H9 (cell line): ENCODE measurements around the gene LRRC73. TPM values are rescaled to one million over a fixed set of nuclear protein-coding genes. Genes with fewer than 3 reads are reported as not detected.

Source experiments
- DNase-seq: peaks from one replicate; pipeline ENCODE4 v3.0.0-alpha.2; 2017
- H2AFZ ChIP-seq: one replicate; pipeline ENCODE4 v1.6.1; 2013; ENCODE audit warnings: mild to moderate bottlenecking, low read length, control low read depth, moderate library complexity
- H2AK5ac ChIP-seq: 2 replicates; pipeline ENCODE4 v1.6.1; 2013; ENCODE audit warnings: low read length, control low read depth, mixed read lengths; ENCODE audit not compliant: insufficient read length
- H2BK120ac ChIP-seq: one replicate; pipeline ENCODE4 v1.6.1; 2013; ENCODE audit warnings: low read depth, mild to moderate bottlenecking, low read length, control low read depth, inconsistent platforms; ENCODE audit not compliant: poor library complexity, severe bottlenecking
- H2BK12ac ChIP-seq: 2 replicates; pipeline ENCODE4 v1.6.1; 2013; ENCODE audit warnings: low read length, control low read depth, mixed read lengths, low read depth; ENCODE audit not compliant: insufficient read length
- H2BK15ac ChIP-seq: 2 replicates; pipeline ENCODE4 v1.6.1; 2013; ENCODE audit warnings: low read depth, low read length, control low read depth
- H2BK20ac ChIP-seq: one replicate; pipeline ENCODE4 v1.6.1; 2013; ENCODE audit warnings: low read depth, mild to moderate bottlenecking, low read length, control low read depth, inconsistent platforms; ENCODE audit not compliant: poor library complexity, severe bottlenecking
- H2BK5ac ChIP-seq: 2 replicates; pipeline ENCODE4 v1.6.1; 2013; ENCODE audit warnings: low read length, control low read depth, mixed read lengths; ENCODE audit not compliant: insufficient read length
- H3K14ac ChIP-seq: 2 replicates; pipeline ENCODE4 v1.6.1; 2013; ENCODE audit warnings: low read length, control low read depth; ENCODE audit not compliant: insufficient read depth
- H3K18ac ChIP-seq: 2 replicates; pipeline ENCODE4 v1.6.1; 2013; ENCODE audit warnings: low read depth, mild to moderate bottlenecking, mixed read lengths, low read length, control low read depth; ENCODE audit not compliant: insufficient read length
- H3K23ac ChIP-seq: 2 replicates; pipeline ENCODE4 v1.6.1; 2013; ENCODE audit warnings: low read length, control low read depth, mixed read lengths, low read depth; ENCODE audit not compliant: insufficient read length
- H3K23me2 ChIP-seq: 2 replicates; pipeline ENCODE4 v1.6.1; 2013; ENCODE audit warnings: low read depth, mild to moderate bottlenecking, mixed read lengths, low read length, control low read depth; ENCODE audit not compliant: insufficient read length, poor library complexity, severe bottlenecking
- H3K27ac ChIP-seq: 2 replicates; pipeline ENCODE4 v1.5.1; 2013; ENCODE audit warnings: low read length, control low read depth, mixed read lengths, low read depth; ENCODE audit not compliant: insufficient read length
- H3K27me3 ChIP-seq: 2 replicates; pipeline ENCODE4 v1.6.1; 2013; ENCODE audit warnings: low read length, control low read depth, inconsistent platforms; ENCODE audit not compliant: insufficient read depth
- H3K4ac ChIP-seq: 2 replicates; pipeline ENCODE4 v1.6.1; 2013; ENCODE audit warnings: low read depth, mild to moderate bottlenecking, control low read depth, inconsistent platforms, low read length, moderate library complexity
- H3K4me1 ChIP-seq: 2 replicates; pipeline ENCODE4 v1.6.1; 2013; ENCODE audit warnings: low read length, control low read depth, inconsistent platforms; ENCODE audit not compliant: insufficient read depth
- H3K4me2 ChIP-seq: 2 replicates; pipeline ENCODE4 v1.6.1; 2013; ENCODE audit warnings: low read length, control low read depth, mixed read lengths; ENCODE audit not compliant: insufficient read length, insufficient read depth
- H3K56ac ChIP-seq: 2 replicates; pipeline ENCODE4 v1.6.1; 2013; ENCODE audit warnings: low read depth, mild to moderate bottlenecking, mixed read lengths, low read length, control low read depth; ENCODE audit not compliant: insufficient read length
- H3K79me1 ChIP-seq: 2 replicates; pipeline ENCODE4 v1.6.1; 2013; ENCODE audit warnings: low read depth, mild to moderate bottlenecking, moderate library complexity, low read length, control low read depth, inconsistent platforms; ENCODE audit not compliant: insufficient read depth, poor library complexity, severe bottlenecking
- H3K79me2 ChIP-seq: 2 replicates; pipeline ENCODE4 v1.6.1; 2013; ENCODE audit warnings: low read length, control low read depth, inconsistent platforms; ENCODE audit not compliant: insufficient read depth
- H3K9ac ChIP-seq: 2 replicates; pipeline ENCODE4 v1.6.1; 2013; ENCODE audit warnings: low read length, control low read depth, mixed read lengths; ENCODE audit not compliant: insufficient read length; ENCODE audit errors: extremely low read depth
- H3K9me3 ChIP-seq: one replicate; pipeline ENCODE4 v1.6.1; 2013; ENCODE audit warnings: low read depth, low read length, inconsistent platforms; ENCODE audit not compliant: control insufficient read depth
- H3T11ph ChIP-seq: one replicate; pipeline ENCODE4 v1.6.1; 2013; ENCODE audit warnings: mild to moderate bottlenecking, low read length, control low read depth, inconsistent platforms
- H4K20me1 ChIP-seq: one replicate; pipeline ENCODE4 v1.6.1; 2013; ENCODE audit not compliant: control insufficient read depth, insufficient read length, insufficient read depth
- H4K5ac ChIP-seq: 2 replicates; pipeline ENCODE4 v1.6.1; 2013; ENCODE audit warnings: low read depth, mild to moderate bottlenecking, mixed read lengths, low read length, control low read depth; ENCODE audit not compliant: insufficient read length
- H4K8ac ChIP-seq: replicated peaks from 2 replicates; pipeline ENCODE4 v1.6.1; 2013; ENCODE audit warnings: low read length, control low read depth, mixed read lengths, low read depth; ENCODE audit not compliant: insufficient read length
- H4K91ac ChIP-seq: 2 replicates; pipeline ENCODE4 v1.6.1; 2013; ENCODE audit warnings: low read depth, mild to moderate bottlenecking, moderate library complexity, mixed read lengths, low read length, control low read depth; ENCODE audit not compliant: insufficient read length
- H3K27ac Mint-ChIP-seq, 3 experiments: 2 replicates in 2 of 3; 3 replicates in 1 of 3; pipeline ENCODE4 v1.8.0; 2020 to 2021; ENCODE audit warnings: mixed read lengths in 3 of 3, mild to moderate bottlenecking in 1 of 3, moderate library complexity in 1 of 3
- H3K27me3 Mint-ChIP-seq: 2 replicates; pipeline ENCODE4 v1.8.0; 2021; ENCODE audit warnings: low read depth, mild to moderate bottlenecking, moderate library complexity, mixed read lengths
- H3K36me3 Mint-ChIP-seq, 3 experiments: 2 replicates in 2 of 3; 3 replicates in 1 of 3; pipeline ENCODE4 v1.8.0; 2020 to 2021; ENCODE audit warnings: low read depth in 3 of 3, mixed read lengths in 3 of 3; ENCODE audit not compliant: insufficient read depth in 1 of 3
- H3K4me1 Mint-ChIP-seq, 2 experiments: 2 replicates each; pipeline ENCODE4 v1.8.0; 2020; ENCODE audit warnings: mixed read lengths in 2 of 2
- H3K4me3 Mint-ChIP-seq, 2 experiments: 2 replicates in 1 of 2; 3 replicates in 1 of 2; pipeline ENCODE4 v1.8.0; 2020 to 2021; ENCODE audit warnings: mild to moderate bottlenecking in 2 of 2, mixed read lengths in 2 of 2, moderate library complexity in 1 of 2
- H3K9me3 Mint-ChIP-seq, 2 experiments: 2 replicates in 1 of 2; 3 replicates in 1 of 2; pipeline ENCODE4 v1.8.0; 2020; ENCODE audit warnings: mild to moderate bottlenecking in 2 of 2, mixed read lengths in 2 of 2, moderate library complexity in 1 of 2
- CTCF ChIP-seq: fragments of 200-600 bp; sonication (generic); conservative IDR thresholded peaks from 3 replicates; pipeline ENCODE4 v1.8.0; 2021; ENCODE audit warnings: antibody characterized with exemption, mild to moderate bottlenecking
- WGBS: extraction: QIAGEN DNeasy Blood & Tissue Kit; methylation state at CpG from one replicate; pipeline ENCODE4 v1.1.7; 2013; ENCODE audit warnings: missing lambda C conversion rate, low lambda C conversion rate, mixed read lengths; ENCODE audit not compliant: insufficient read length; ENCODE audit errors: extremely low coverage; 5-methylcytosine and 5-hydroxymethylcytosine counted together
- total RNA-seq: library from RNA; stranded (reverse); gene quantifications from 2 replicates; pipeline ENCODE4 v1.2.1, GENCODE V29; 2021

The LRRC73 gene
- total RNA-seq, 1 experiment from 2014 or later, result 0.55 TPM

- TF ChIP-seq CTCF, result no peak
- Histone ChIP-seq H3K27ac (no peak overlapping the region), H3T11ph (no peak overlapping the region), H3K23ac (no peak overlapping the region), H3K4ac (no peak overlapping the region), H2BK20ac (no peak overlapping the region), H3K9ac (peak overlapping the region; percentile 72), H4K91ac (no peak overlapping the region), H3K23me2 (peaks cover 10% of the 10 kb centered on the region), H3K56ac (no peak overlapping the region), H4K20me1 (no peaks in the 10 kb centered on the region), H3K79me1 (peaks cover 7% of the 10 kb centered on the region), H2BK120ac (no peak overlapping the region), H3K9me3 (no peaks in the 10 kb centered on the region), H3K14ac (no peak overlapping the region), H3K4me2 (peak overlapping the region; percentile 81), H2BK5ac (no peak overlapping the region), H2BK15ac (no peak overlapping the region), H3K18ac (no peak overlapping the region), H4K5ac (no peak overlapping the region), H2AFZ (no peak overlapping the region), H3K79me2 (peaks cover 15% of the 10 kb centered on the region), H4K8ac (no peak overlapping the region), H3K4me1 (peaks cover 15% of the 10 kb centered on the region; the same call in 1 of the 2 replicates), H2BK12ac (no peak overlapping the region), H3K27me3 (no peaks in the 10 kb centered on the region), H2AK5ac (no peak overlapping the region)
- peak overlapping the region; percentile 62 to 88 (median 85) for H3K27ac Mint-ChIP-seq
- H3K4me3 Mint-ChIP-seq, result peak overlapping the region; percentile 87 to 95
- no peak for DNase-seq
- peaks cover 41 to 48% of the 10 kb centered on the region in 2 experiments for H3K4me1 Mint-ChIP-seq
- peaks cover 0 to 3% (median 0%) of the 10 kb centered on the region in 3 experiments; a peak in 1 of 7 replicates for H3K36me3 Mint-ChIP-seq
- H3K27me3 Mint-ChIP-seq, result no peaks in the 10 kb centered on the region
- WGBS, result no CpG with 5 or more reads among the region's 3 CpGs
- H3K9me3 Mint-ChIP-seq, result no peaks in the 10 kb centered on the region
Measured at GRCh38 chr6:43478008-43478372, 32.2 kb downstream of the LRRC73 start.
